VCaP (cell line): Measurements from ENCODE around the gene FAM89B.

ENCODE experiments used
- H3K27ac ChIP-seq: fragments of 450-650 bp; 2 replicates; pipeline ENCODE4 v1.5.1; 2017
- TF ChIP-seq, protein P1 (sequence below): fragments of 450-650 bp; conservative IDR thresholded peaks from 2 replicates; pipeline ENCODE4 v1.5.1; 2017; ENCODE audit warnings: mild to moderate bottlenecking, moderate library complexity

The FAM89B gene

GRCh38 chr11:65590240-65590738, 18.0 kb downstream of the FAM89B start:
- H3K27ac ChIP-seq, result peak overlapping the region; percentile 27
- TF ChIP-seq, protein P1, sequence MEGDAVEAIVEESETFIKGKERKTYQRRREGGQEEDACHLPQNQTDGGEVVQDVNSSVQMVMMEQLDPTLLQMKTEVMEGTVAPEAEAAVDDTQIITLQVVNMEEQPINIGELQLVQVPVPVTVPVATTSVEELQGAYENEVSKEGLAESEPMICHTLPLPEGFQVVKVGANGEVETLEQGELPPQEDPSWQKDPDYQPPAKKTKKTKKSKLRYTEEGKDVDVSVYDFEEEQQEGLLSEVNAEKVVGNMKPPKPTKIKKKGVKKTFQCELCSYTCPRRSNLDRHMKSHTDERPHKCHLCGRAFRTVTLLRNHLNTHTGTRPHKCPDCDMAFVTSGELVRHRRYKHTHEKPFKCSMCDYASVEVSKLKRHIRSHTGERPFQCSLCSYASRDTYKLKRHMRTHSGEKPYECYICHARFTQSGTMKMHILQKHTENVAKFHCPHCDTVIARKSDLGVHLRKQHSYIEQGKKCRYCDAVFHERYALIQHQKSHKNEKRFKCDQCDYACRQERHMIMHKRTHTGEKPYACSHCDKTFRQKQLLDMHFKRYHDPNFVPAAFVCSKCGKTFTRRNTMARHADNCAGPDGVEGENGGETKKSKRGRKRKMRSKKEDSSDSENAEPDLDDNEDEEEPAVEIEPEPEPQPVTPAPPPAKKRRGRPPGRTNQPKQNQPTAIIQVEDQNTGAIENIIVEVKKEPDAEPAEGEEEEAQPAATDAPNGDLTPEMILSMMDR, result no peak; the same call in 1 of the 2 replicates

DNA sequence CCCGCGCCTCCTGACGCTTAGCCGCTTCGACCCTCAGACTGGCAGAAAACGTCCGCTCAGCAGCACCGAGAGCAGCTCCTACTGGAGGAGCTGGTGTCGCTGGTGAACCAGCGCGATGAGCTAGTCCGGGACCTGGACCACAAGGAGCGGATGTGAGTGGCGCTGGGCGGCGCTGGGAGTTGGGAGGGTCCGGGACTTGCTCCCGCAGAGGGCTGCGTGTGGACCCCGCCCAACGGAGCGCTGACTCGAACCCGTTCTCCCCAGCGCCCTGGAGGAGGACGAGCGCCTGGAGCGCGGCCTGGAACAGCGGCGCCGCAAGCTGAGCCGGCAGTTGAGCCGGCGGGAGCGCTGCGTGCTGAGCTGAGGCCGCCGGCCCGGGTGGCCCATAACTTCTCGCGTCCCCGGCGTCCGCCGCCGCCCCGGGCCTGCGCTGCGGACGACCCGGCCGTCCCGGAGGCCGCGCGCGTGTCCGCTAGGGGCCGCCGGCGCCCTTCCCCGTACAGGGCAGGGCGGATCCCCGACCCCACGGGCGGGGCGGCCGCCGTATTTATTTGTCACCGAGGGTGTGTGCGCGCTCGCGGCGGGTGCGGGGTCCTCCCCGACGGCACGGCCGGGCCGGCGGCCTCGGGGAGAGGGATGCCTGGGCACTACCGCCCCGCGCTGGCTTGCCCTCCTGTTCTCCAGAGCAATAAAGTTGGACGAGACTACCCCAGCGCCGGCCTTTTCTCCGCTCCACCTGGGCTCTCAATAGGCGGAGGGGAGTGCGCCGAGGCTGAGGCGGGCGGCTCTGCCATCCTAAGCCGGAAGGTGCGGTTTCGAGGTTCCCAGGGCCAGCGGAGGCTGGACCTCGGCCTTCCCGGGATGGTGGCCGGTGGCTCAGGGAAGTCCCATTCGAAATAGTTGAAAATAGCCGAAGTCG, 19.9 kb downstream of the FAM89B start:
- H3K27ac ChIP-seq, result no peak overlapping the region
- TF ChIP-seq, protein P1, result no peak

DNA sequence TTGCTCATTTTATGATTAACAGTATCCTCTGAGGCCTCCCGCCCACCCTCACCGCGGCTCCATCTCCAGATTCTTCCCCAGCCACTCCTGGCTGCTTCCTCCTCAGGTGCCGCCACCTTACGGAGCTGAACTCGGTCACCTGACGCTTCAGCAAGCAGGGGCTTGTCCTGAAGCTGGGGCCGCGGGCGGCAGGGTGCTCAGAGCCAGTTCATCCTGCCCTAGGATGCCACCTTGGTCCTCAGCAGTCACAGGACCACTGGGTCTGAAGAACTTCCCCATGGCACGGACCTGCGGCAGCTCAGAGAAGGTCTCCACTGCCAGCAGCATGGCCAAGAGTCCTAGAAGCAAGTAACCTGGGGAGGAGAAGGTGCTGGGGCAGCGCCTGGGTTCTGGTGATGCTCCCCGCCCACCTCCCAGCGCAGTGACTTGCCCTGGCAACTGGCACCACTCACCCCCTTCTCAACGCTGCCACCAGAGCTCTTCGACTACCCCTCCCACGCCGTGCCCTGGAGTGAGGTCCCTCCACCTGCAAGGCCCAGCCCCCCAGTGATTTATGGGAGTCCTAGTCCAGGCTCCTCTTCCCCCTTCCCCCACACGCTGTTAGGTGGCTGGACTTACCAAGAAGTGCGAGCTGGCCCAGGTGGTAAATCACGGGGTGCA, 20.6 kb downstream of the FAM89B start:
- TF ChIP-seq, protein P1, result no peak
- no peak overlapping the region for H3K27ac ChIP-seq

- no peak overlapping the region; the same call in 1 of the 2 replicates for H3K27ac ChIP-seq
- TF ChIP-seq, protein P1, result peak; percentile 96
Measured at GRCh38 chr11:65593518-65594414, 21.4 kb downstream of the FAM89B start.

DNA sequence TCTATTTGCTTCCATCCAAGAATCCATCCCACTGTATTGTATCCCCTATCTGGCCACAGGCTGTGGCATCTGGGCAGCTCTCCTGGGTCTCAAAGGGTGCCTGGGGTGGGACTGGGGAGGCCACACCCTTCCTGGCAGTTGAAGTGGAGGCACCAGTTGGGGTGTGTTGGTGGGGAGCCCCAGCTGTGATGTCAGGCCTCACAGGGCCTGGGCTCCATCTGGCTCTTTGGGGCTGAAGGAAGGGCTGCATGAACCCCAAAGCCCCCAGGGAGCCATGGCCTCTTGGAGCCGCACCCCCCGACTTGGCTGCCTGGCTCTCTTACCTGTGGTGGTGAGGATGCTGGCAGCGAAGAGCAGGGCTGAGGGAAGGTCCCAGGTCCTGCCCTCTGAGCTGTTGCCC, 22.8 kb downstream of the FAM89B start:
- TF ChIP-seq, protein P1, result no peak
- no peak overlapping the region for H3K27ac ChIP-seq

DNA sequence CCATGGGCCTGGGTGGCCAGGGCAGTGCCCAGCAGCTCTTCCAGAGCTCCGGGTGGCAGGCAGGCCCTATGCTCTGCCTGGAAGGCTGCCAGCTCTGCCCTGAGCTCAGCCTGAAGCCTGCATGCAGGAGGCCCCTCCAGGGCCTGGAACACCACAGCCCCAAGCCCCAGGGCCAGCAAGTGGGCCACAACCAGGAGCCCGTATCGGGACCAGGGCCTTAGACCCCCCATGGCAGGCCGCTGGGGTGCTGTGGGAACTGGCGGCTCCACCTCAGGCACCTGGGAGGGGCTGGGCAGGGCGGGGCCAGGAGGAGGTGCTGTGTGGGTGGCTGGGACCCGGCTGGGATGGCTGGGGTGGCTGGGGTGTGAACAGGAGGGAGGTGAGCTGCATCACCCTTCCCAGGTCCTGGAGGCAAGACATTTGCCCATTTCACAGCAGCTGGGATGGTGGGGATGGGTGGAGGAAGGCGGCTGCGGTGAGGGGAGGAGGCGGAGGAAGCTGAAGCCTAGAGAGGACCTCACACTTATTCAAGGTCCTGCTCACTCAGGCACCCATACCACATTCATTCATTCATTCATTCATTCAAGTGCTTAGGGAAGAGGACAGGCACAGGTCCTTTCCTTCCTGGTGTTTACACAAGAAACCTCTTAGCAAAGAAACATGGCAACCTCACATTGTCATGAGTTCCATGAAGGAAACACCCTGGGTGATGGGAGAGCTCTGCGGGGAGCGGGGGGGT, 23.4 kb downstream of the FAM89B start, which contains the start of gene KCNK7:
KCNK7 (minus strand) TSS at position 258 of the 739 bp plus-strand sequence; CDS start at position 230, 28 bp downstream.
- H3K27ac ChIP-seq, result no peak within 1 kb of the TSS
- TF ChIP-seq, protein P1, result no peak
